ENCODE data around the gene CLEC1A. TPM values are rescaled to one million over a fixed set of nuclear protein-coding genes. Genes with fewer than 3 reads are reported as not detected.

CLEC1A gene
- total RNA-seq, 1 donor from 2014 or later, result 2.4 TPM

GRCh38 chr12:10088955-10089900 is 9.6 kb downstream of the CLEC1A start:
- Histone ChIP-seq H3K4me1 (peaks cover 17% of the 10 kb centered on the region), H3K36me3 (no peaks in the 10 kb centered on the region), H3K4me3 (no peak overlapping the region), H3K27me3 (ENCODE audit: low read depth) (no peaks in the 10 kb centered on the region), H3K9me3 (replicated peaks) (peaks cover 7% of the 10 kb centered on the region), H3K27ac (replicated peaks) (no peak overlapping the region)
- no peak for DNase-seq
- intact Hi-C loops (cut with micrococcal nuclease), result no loop called here
- TF ChIP-seq CTCF (IDR thresholded peaks at IDR 0.05; ENCODE audit: borderline replicate concordance), result no peak

GRCh38 chr12:10088031-10088430 is 10.8 kb downstream of the CLEC1A start:
- TF ChIP-seq CTCF (IDR thresholded peaks at IDR 0.05; ENCODE audit: borderline replicate concordance), result no peak
- no peak for DNase-seq
- no peak overlapping the region for H3K27ac ChIP-seq (replicated peaks)
- H3K27me3 ChIP-seq (ENCODE audit: low read depth), result no peaks in the 10 kb centered on the region
- no peak overlapping the region for H3K4me3 ChIP-seq
- peaks cover 7% of the 10 kb centered on the region for H3K4me1 ChIP-seq
- intact Hi-C loops (cut with micrococcal nuclease), result no loop called here
- H3K36me3 ChIP-seq, result no peaks in the 10 kb centered on the region
- H3K9me3 ChIP-seq (replicated peaks), result peaks cover 17% of the 10 kb centered on the region

- Histone ChIP-seq H3K9me3 (replicated peaks) (peaks cover 17% of the 10 kb centered on the region), H3K4me1 (no peaks in the 10 kb centered on the region), H3K27ac (replicated peaks) (no peak overlapping the region), H3K4me3 (no peak overlapping the region), H3K36me3 (no peaks in the 10 kb centered on the region), H3K27me3 (ENCODE audit: low read depth) (no peaks in the 10 kb centered on the region)
- intact Hi-C loops (cut with micrococcal nuclease), result no loop called here
- DNase-seq, result no peak
- no peak for TF ChIP-seq CTCF (IDR thresholded peaks at IDR 0.05; ENCODE audit: borderline replicate concordance)
Measured at GRCh38 chr12:10086387-10086786, 12.4 kb downstream of the CLEC1A start.

GRCh38 chr12:10084733-10085132 is 14.1 kb downstream of the CLEC1A start:
- no peaks in the 10 kb centered on the region for H3K4me1 ChIP-seq
- peaks cover 17% of the 10 kb centered on the region for H3K9me3 ChIP-seq (replicated peaks)
- intact Hi-C loops (cut with micrococcal nuclease), result no loop called here
- H3K4me3 ChIP-seq, result no peak overlapping the region
- no peaks in the 10 kb centered on the region for H3K27me3 ChIP-seq (ENCODE audit: low read depth)
- peaks cover 5% of the 10 kb centered on the region for H3K36me3 ChIP-seq
- no peak overlapping the region for H3K27ac ChIP-seq (replicated peaks)
- DNase-seq, result no peak
- TF ChIP-seq CTCF (IDR thresholded peaks at IDR 0.05; ENCODE audit: borderline replicate concordance), result no peak

- DNase-seq, result no peak
- H3K36me3 ChIP-seq, result peaks cover 6% of the 10 kb centered on the region
- peaks cover 17% of the 10 kb centered on the region for H3K9me3 ChIP-seq (replicated peaks)
- H3K4me1 ChIP-seq, result no peaks in the 10 kb centered on the region
- no peak overlapping the region for H3K27ac ChIP-seq (replicated peaks)
- no peak for TF ChIP-seq CTCF (IDR thresholded peaks at IDR 0.05; ENCODE audit: borderline replicate concordance)
- intact Hi-C loops (cut with micrococcal nuclease), result no loop called here
- no peak overlapping the region for H3K4me3 ChIP-seq
- no peaks in the 10 kb centered on the region for H3K27me3 ChIP-seq (ENCODE audit: low read depth)
Measured at GRCh38 chr12:10082117-10082874, 16.5 kb downstream of the CLEC1A start.
